PC-9 (cell line): ENCODE data around the gene CDKN3. TPM values are rescaled to one million over a fixed set of nuclear protein-coding genes. Genes with fewer than 3 reads are reported as not detected.

Experiments
- BruUV-seq: library from RNA; stranded (reverse); fragments of 400-500 nt; replicated peaks from 2 replicates; lab custom pipeline; 2021; lab: Mats Ljungman, UMichigan
- CTCF ChIA-PET: fragments of 300-600 bp; sonication (Branson Sonifier 250); formaldehyde crosslinking; loops from one replicate; lab custom pipeline; 2022; ENCODE audit warnings: antibody characterized with exemption; lab: Charles Lee
- POLR2A ChIA-PET: fragments of 300-600 bp; sonication (Branson Sonifier 250); formaldehyde crosslinking; loops from one replicate; lab custom pipeline; 2022; ENCODE audit warnings: antibody characterized with exemption; ENCODE audit not compliant: unreplicated experiment; lab: Charles Lee
- DNase-seq, 2 experiments: peaks; one replicate each; pipeline versions ENCODE4 v3.0.0 to v3.0.0-alpha.2; 2015 to 2022; ENCODE audit warnings: mixed read lengths in 1 of 2
- H2AFZ ChIP-seq: fragments of 200-600 bp; sonication (generic); 2 replicates; pipeline ENCODE4 v1.8.1; 2017; ENCODE audit warnings: antibody characterized with exemption
- H3F3A ChIP-seq: fragments of 200-600 bp; sonication (generic); 2 replicates; pipeline ENCODE4 v1.8.1; 2017; ENCODE audit warnings: antibody characterized with exemption, mild to moderate bottlenecking, low read depth; ENCODE audit not compliant: insufficient read depth
- H3K27ac ChIP-seq: fragments of 200-600 bp; sonication (generic); 2 replicates; pipeline ENCODE4 v1.6.1; 2016; ENCODE audit warnings: mixed run types
- H3K27me3 ChIP-seq: fragments of 200-600 bp; sonication (generic); 2 replicates; pipeline ENCODE4 v1.6.1; 2016; ENCODE audit warnings: low read depth, mixed run types; ENCODE audit not compliant: insufficient read depth
- H3K36me3 ChIP-seq: fragments of 200-600 bp; sonication (generic); 2 replicates; pipeline ENCODE4 v1.6.1; 2016; ENCODE audit warnings: low read depth, mixed run types
- H3K4me1 ChIP-seq: fragments of 200-600 bp; sonication (generic); replicated peaks from 2 replicates; pipeline ENCODE4 v1.6.1; 2016; ENCODE audit warnings: mixed run types; ENCODE audit not compliant: insufficient read depth
- H3K4me2 ChIP-seq: fragments of 200-600 bp; sonication (generic); 2 replicates; pipeline ENCODE4 v1.6.1; 2017; ENCODE audit warnings: mixed run types
- H3K4me3 ChIP-seq: fragments of 200-600 bp; sonication (generic); 2 replicates; pipeline ENCODE4 v1.6.1; 2016; ENCODE audit warnings: mixed run types
- H3K79me2 ChIP-seq: fragments of 200-600 bp; sonication (generic); 2 replicates; pipeline ENCODE4 v1.6.1; 2017; ENCODE audit warnings: low read depth, mixed run types
- H3K9me2 ChIP-seq: fragments of 200-600 bp; sonication (generic); 2 replicates; pipeline ENCODE4 v1.8.1; 2017; ENCODE audit warnings: mild to moderate bottlenecking; ENCODE audit not compliant: insufficient read depth
- H3K9me3 ChIP-seq: fragments of 200-600 bp; sonication (generic); 2 replicates; pipeline ENCODE4 v1.8.1; 2016; ENCODE audit warnings: low read depth; ENCODE audit not compliant: insufficient read depth
- H4K20me1 ChIP-seq: fragments of 200-600 bp; sonication (generic); 2 replicates; pipeline ENCODE4 v1.8.1; 2017; ENCODE audit not compliant: insufficient read depth
- CTCF ChIP-seq: fragments of 200-600 bp; sonication (generic); conservative IDR thresholded peaks from 2 replicates; pipeline ENCODE4 v1.6.1; 2017; ENCODE audit warnings: mixed run types, antibody characterized with exemption, mild to moderate bottlenecking, moderate library complexity
- EZH2 ChIP-seq: fragments of 200-600 bp; sonication (generic); IDR thresholded peaks from 2 replicates; pipeline ENCODE4 v1.8.0; 2017; ENCODE audit warnings: antibody characterized with exemption, low read depth
- intact Hi-C: fragments of 100-400 bp; cut with micrococcal nuclease; formaldehyde crosslinking; loops from one replicate; pipeline ENCODE4 v1.10.0; 2022; ENCODE audit not compliant: unreplicated experiment
- total RNA-seq: library from RNA; stranded (reverse); gene quantifications from 2 replicates; pipeline ENCODE4 v1.2.3, GENCODE V29; 2021

The CDKN3 gene
- total RNA-seq, 1 experiment from 2014 or later, result 105 TPM

- H3K9me3 ChIP-seq, result no peaks in the 10 kb centered on the region
- intact Hi-C loops, result loop anchor here (10.0 kb wide), 1 partner anchor 328 kb away; no protein-coding TSS in a partner anchor
- no peaks in the 10 kb centered on the region for H3K27me3 ChIP-seq
- H3F3A ChIP-seq, result 0 out of 2 replicates have a peak, but pooled peaks cover 7% of the 10 kb centered on the region
- no peaks in the 10 kb centered on the region for H3K36me3 ChIP-seq
- H3K4me1 ChIP-seq, result peaks cover 22% of the 10 kb centered on the region
- H3K4me3 ChIP-seq, result no peak overlapping the region
- no peaks in the 10 kb centered on the region for H4K20me1 ChIP-seq
- no peaks in the 10 kb centered on the region for H3K79me2 ChIP-seq
- H3K9me2 ChIP-seq, result no peaks in the 10 kb centered on the region
- TF ChIP-seq CTCF (no peak), EZH2 (no peak)
- peak overlapping the region; percentile 76 for H3K27ac ChIP-seq
- POLR2A ChIA-PET, result no interaction called here
- H3K4me2 ChIP-seq, result peak overlapping the region; percentile 63
- CTCF ChIA-PET, result no interaction called here
- peak overlapping the region; percentile 53; the same call in 1 of the 2 replicates for H2AFZ ChIP-seq
- BruUV-seq, result no TSS peak
- DNase-seq, result peak in 1 of 2 experiments; percentile 84
Measured at GRCh38 chr14:54447231-54447692, 50.5 kb downstream of the CDKN3 start.

GRCh38 chr14:54450535-54450934 lies 53.7 kb downstream of the CDKN3 start:
- intact Hi-C loops, result no loop called here
- no peaks in the 10 kb centered on the region for H3K9me3 ChIP-seq
- H4K20me1 ChIP-seq, result no peaks in the 10 kb centered on the region
- TF ChIP-seq EZH2, result no peak
- TF ChIP-seq CTCF, result no peak
- H3K36me3 ChIP-seq, result no peaks in the 10 kb centered on the region
- no peaks in the 10 kb centered on the region for H3K79me2 ChIP-seq
- H3K4me2 ChIP-seq, result no peak overlapping the region
- H3K9me2 ChIP-seq, result no peaks in the 10 kb centered on the region
- no peak overlapping the region for H3K4me3 ChIP-seq
- CTCF ChIA-PET, result no interaction called here
- H2AFZ ChIP-seq, result no peak overlapping the region
- POLR2A ChIA-PET, result no interaction called here
- H3K27me3 ChIP-seq, result no peaks in the 10 kb centered on the region
- H3F3A ChIP-seq, result 0 out of 2 replicates have a peak, but pooled peaks cover 7% of the 10 kb centered on the region
- BruUV-seq, result no TSS peak
- DNase-seq, result no peak
- H3K4me1 ChIP-seq, result peaks cover 22% of the 10 kb centered on the region
- no peak overlapping the region for H3K27ac ChIP-seq

- no peaks in the 10 kb centered on the region for H3K9me3 ChIP-seq
- CTCF ChIA-PET, result no interaction called here
- no peaks in the 10 kb centered on the region for H3K27me3 ChIP-seq
- H3K4me2 ChIP-seq, result no peak overlapping the region
- POLR2A ChIA-PET, result no interaction called here
- no peaks in the 10 kb centered on the region for H4K20me1 ChIP-seq
- H3K79me2 ChIP-seq, result no peaks in the 10 kb centered on the region
- H3K9me2 ChIP-seq, result no peaks in the 10 kb centered on the region
- no peak overlapping the region for H3K27ac ChIP-seq
- intact Hi-C loops, result no loop called here
- no peak overlapping the region for H3K4me3 ChIP-seq
- H2AFZ ChIP-seq, result no peak overlapping the region
- H3K4me1 ChIP-seq, result peaks cover 18% of the 10 kb centered on the region
- no TSS peak for BruUV-seq
- 0 out of 2 replicates have a peak, but pooled peaks cover 7% of the 10 kb centered on the region for H3F3A ChIP-seq
- DNase-seq, result no peak
- H3K36me3 ChIP-seq, result no peaks in the 10 kb centered on the region
- TF ChIP-seq EZH2 (no peak), CTCF (no peak)
Measured at GRCh38 chr14:54451121-54451601, 54.4 kb downstream of the CDKN3 start.
